ENCODE measurements around the gene SLC34A3.
A peak's percentile ranks its signal among the peaks of the same experiment; 100 is the strongest.
"Not testable (repeated sequence)": the region's sequence is repeated elsewhere in the genome, so short reads cannot be mapped to it uniquely, and the experiment has no call there.

The SLC34A3 gene

DNA sequence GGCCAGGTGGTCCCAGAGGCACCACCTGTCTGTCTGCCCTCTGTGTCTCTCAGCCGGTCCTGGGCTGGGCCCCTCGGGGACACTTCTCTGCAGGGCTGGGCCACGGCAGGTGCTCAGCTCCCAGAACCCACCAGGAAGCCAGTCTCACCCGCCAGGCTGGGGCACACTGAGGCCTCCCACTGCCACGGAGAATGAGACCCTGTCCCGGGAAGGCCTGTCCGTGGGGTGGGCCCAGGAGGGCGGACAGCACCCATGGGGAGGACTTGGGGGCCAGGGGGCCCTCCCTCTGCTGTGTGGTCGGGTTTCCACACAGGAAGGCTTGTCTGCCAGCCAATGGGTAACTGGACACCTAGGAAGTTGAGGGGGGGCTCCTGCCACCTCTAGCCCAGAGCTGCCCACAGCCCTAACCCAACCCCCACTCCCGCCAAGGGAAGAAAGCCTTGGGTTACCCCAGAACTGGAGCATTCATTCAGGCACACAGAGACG, 6.3 kb downstream of the SLC34A3 start:
- Histone ChIP-seq H3K4me3 (ENCODE audit: low read length) (peak overlapping the region; percentile 82), H2AFZ (ENCODE audit: low read depth, low read length) (no peak overlapping the region), H4K20me1 (ENCODE audit: insufficient read depth, low read length) (peaks cover 5% of the 10 kb centered on the region), H3K27ac (ENCODE audit: low read length) (peak overlapping the region; percentile 21), H3K9me3 (ENCODE audit: insufficient read depth, low read length) (no peaks in the 10 kb centered on the region), H3K4me1 (ENCODE audit: low read length) (peaks cover 42% of the 10 kb centered on the region), H3K79me2 (ENCODE audit: low read length) (peaks cover 35% of the 10 kb centered on the region), H3K9ac (ENCODE audit: low read length) (peak overlapping the region; percentile 62), H3K4me2 (ENCODE audit: low read length) (peak overlapping the region; percentile 96), H3K36me3 (replicated peaks; ENCODE audit: low read depth, low read length) (peaks cover 4% of the 10 kb centered on the region), H3K27me3 (ENCODE audit: low read depth, low read length) (0 out of 2 replicates have a peak, but pooled peaks cover 2% of the 10 kb centered on the region)
- no peak for TF ChIP-seq EZH2phosphoT487 (IDR thresholded peaks at IDR 0.05; ENCODE audit: low read depth)
- TF ChIP-seq, protein P1, sequence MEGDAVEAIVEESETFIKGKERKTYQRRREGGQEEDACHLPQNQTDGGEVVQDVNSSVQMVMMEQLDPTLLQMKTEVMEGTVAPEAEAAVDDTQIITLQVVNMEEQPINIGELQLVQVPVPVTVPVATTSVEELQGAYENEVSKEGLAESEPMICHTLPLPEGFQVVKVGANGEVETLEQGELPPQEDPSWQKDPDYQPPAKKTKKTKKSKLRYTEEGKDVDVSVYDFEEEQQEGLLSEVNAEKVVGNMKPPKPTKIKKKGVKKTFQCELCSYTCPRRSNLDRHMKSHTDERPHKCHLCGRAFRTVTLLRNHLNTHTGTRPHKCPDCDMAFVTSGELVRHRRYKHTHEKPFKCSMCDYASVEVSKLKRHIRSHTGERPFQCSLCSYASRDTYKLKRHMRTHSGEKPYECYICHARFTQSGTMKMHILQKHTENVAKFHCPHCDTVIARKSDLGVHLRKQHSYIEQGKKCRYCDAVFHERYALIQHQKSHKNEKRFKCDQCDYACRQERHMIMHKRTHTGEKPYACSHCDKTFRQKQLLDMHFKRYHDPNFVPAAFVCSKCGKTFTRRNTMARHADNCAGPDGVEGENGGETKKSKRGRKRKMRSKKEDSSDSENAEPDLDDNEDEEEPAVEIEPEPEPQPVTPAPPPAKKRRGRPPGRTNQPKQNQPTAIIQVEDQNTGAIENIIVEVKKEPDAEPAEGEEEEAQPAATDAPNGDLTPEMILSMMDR (IDR thresholded peaks at IDR 0.05; ENCODE audit: low read depth, low read length), result no peak

DNA sequence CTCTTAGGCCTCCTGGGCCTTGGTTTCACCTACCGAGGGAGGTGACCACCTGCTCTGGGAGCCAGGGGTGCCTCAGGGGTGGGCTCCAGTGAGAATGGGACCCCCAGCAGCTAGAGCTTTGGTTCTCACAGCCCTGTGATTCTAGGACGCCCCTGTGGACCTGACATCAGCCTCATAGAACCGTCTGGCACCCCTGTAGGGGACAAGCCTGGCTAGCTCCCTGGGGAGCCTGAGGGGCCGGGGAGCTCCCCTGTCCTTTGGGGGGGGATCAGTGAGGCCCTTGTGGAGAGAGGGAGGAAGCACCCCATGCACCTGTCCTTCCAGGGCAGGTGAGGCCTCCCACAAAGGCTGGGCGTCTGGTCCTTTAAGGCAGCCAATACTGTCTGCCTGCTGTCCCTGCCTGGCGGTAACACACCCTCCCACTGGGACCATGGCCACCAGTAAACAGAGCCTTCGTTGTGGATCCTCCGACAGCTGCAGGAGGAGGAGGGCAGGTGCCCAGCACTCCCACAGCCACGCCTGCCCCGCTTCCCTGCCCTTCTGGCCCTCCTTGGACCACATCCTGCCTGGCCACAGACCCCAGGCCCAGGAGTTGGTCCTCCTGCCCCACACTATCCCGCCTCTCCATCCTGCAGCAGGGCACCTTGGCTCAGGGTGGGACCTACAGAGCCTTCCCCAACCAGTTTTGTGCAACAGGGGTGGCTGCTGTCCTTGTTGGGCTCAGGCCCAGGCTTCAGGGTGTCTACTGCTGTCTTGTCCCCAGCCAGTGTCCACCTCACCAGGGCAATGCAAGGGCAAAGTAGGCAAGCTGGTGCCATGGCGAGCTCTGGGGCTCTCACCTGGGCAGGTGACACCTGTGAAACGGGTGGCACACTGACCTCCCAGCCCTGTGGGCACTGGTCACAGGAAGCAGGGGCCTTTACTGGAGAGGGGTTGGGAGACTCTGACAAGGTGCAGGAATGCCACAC, 7.3 kb downstream of the SLC34A3 start:
- H3K36me3 ChIP-seq (replicated peaks; ENCODE audit: low read depth, low read length), result peaks cover 10% of the 10 kb centered on the region
- H3K27ac ChIP-seq (ENCODE audit: low read length), result peak overlapping the region; percentile 21; the same call in 1 of the 2 replicates
- no peak for TF ChIP-seq EZH2phosphoT487 (IDR thresholded peaks at IDR 0.05; ENCODE audit: low read depth)
- TF ChIP-seq, protein P1 (IDR thresholded peaks at IDR 0.05; ENCODE audit: low read depth, low read length), result no peak
- no peak overlapping the region for H2AFZ ChIP-seq (ENCODE audit: low read depth, low read length)
- H3K4me2 ChIP-seq (ENCODE audit: low read length), result peak overlapping the region; percentile 96
- peaks cover 49% of the 10 kb centered on the region for H3K4me1 ChIP-seq (ENCODE audit: low read length)
- peaks cover 45% of the 10 kb centered on the region for H3K79me2 ChIP-seq (ENCODE audit: low read length)
- no peaks in the 10 kb centered on the region for H3K9me3 ChIP-seq (ENCODE audit: insufficient read depth, low read length)
- 0 out of 2 replicates have a peak, but pooled peaks cover 2% of the 10 kb centered on the region for H3K27me3 ChIP-seq (ENCODE audit: low read depth, low read length)
- peak overlapping the region; percentile 82; the same call in 1 of the 2 replicates for H3K4me3 ChIP-seq (ENCODE audit: low read length)
- H4K20me1 ChIP-seq (ENCODE audit: insufficient read depth, low read length), result peaks cover 15% of the 10 kb centered on the region
- H3K9ac ChIP-seq (ENCODE audit: low read length), result peak overlapping the region; percentile 62; the same call in 1 of the 2 replicates

DNA sequence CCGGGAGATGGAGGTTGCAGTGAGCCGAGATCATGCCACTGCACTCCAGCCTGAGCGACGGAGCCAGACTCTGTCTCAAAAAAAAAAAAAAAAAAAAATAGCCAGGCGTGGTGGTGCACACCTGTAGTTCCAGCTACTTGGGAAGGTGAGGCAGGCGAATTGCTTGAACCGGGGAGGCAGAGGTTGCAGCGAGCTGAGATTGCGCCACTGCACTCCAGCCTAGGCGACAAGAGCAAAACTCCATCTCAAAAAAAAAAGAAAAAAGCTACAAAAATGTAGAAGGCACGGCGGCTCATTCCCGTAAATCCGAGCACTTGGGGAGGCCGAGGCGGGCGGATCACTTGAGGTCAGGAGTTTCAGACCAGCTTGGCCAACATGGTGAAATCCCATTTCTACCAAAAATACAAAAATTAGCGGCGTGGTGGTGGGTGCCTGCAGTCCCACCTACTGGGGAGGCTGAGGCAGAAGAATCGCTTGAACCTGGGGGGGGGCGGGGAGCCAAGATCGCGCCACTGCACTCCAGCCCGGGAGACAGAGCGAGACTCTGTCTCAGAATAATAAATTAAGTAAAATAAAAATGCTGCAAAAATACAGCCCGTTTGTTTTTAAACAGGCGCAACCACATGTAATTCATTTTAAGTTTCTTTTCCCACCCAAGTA, 9.0 kb downstream of the SLC34A3 start:
- peak overlapping the region; percentile 87 for H3K9ac ChIP-seq (ENCODE audit: low read length)
- peaks cover 26% of the 10 kb centered on the region for H4K20me1 ChIP-seq (ENCODE audit: insufficient read depth, low read length)
- H3K27ac ChIP-seq (ENCODE audit: low read length), result peak overlapping the region; percentile 88
- peaks cover 20% of the 10 kb centered on the region for H3K36me3 ChIP-seq (replicated peaks; ENCODE audit: low read depth, low read length)
- not testable (repeated sequence) for H3K27me3 ChIP-seq (ENCODE audit: low read depth, low read length); H2AFZ ChIP-seq (ENCODE audit: low read depth, low read length); H3K9me3 ChIP-seq (ENCODE audit: insufficient read depth, low read length)
- peak overlapping the region; percentile 85 for H3K4me3 ChIP-seq (ENCODE audit: low read length)
- peaks cover 47% of the 10 kb centered on the region for H3K79me2 ChIP-seq (ENCODE audit: low read length)
- H3K4me1 ChIP-seq (ENCODE audit: low read length), result peaks cover 43% of the 10 kb centered on the region
- peak overlapping the region; percentile 78 for H3K4me2 ChIP-seq (ENCODE audit: low read length)

DNA sequence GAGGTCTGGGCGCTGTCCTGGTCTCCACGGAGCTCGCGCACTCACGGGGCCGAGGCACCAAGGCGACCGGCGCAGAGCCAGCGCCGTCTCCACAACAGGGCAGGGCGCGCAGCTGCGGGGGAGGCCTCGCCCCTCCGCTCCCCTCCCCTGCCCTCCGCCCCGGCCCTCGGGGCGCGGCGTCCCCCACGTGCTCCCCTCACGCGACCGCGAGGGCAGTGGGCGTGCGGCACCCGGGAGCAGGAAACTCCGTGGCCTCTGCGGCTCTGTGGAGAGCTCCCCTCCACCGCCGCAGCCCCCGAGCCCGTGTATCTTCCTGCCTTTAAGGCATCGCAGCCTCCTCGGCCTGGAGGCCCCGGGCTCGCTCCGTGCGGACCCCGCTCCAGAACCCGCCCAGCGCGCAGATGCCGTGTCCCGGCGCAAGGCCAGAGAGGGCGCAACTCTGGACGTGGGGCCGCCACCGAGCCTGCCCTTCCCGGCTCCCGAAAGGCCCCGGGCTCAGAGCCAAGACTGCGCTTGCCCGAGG, 9.7 kb downstream of the SLC34A3 start:
- TF ChIP-seq EZH2phosphoT487 (IDR thresholded peaks at IDR 0.05; ENCODE audit: low read depth), result no peak
- Histone ChIP-seq H3K4me2 (ENCODE audit: low read length) (peak overlapping the region; percentile 78), H2AFZ (ENCODE audit: low read depth, low read length) (no peak overlapping the region; the same call in 1 of the 2 replicates), H3K27ac (ENCODE audit: low read length) (peak overlapping the region; percentile 88), H3K4me1 (ENCODE audit: low read length) (peaks cover 36% of the 10 kb centered on the region), H3K79me2 (ENCODE audit: low read length) (peaks cover 47% of the 10 kb centered on the region), H3K9ac (ENCODE audit: low read length) (peak overlapping the region; percentile 87), H3K9me3 (ENCODE audit: insufficient read depth, low read length) (no peaks in the 10 kb centered on the region), H3K27me3 (ENCODE audit: low read depth, low read length) (no peaks in the 10 kb centered on the region), H4K20me1 (ENCODE audit: insufficient read depth, low read length) (peaks cover 26% of the 10 kb centered on the region), H3K36me3 (replicated peaks; ENCODE audit: low read depth, low read length) (peaks cover 20% of the 10 kb centered on the region), H3K4me3 (ENCODE audit: low read length) (peak overlapping the region; percentile 85)

Data from OCI-LY3 (cell line).